Endothelial cell of umbilical vein (primary cell): ENCODE measurements around the gene INTS11.

Source experiments
- EZH2 ChIP-seq: IDR thresholded peaks from 2 replicates; pipeline ENCODE4 v1.6.1; 2012; ENCODE audit warnings: borderline replicate concordance, low read depth, mild to moderate bottlenecking, moderate library complexity, low read length, inconsistent platforms; ENCODE audit not compliant: severe bottlenecking
- GATA2 ChIP-seq: IDR thresholded peaks from 2 replicates; pipeline ENCODE4 v1.7.0; 2011; ENCODE audit warnings: low read depth, mild to moderate bottlenecking, moderate library complexity, mixed read lengths, low read length; ENCODE audit not compliant: insufficient read length, insufficient read depth
- POLR2A ChIP-seq: IDR thresholded peaks from 2 replicates; pipeline ENCODE4 v1.6.1; 2012; ENCODE audit warnings: low read depth, mild to moderate bottlenecking, control low read depth, low read length
- POLR2AphosphoS5 ChIP-seq: IDR thresholded peaks from 2 replicates; pipeline ENCODE4 v1.6.1; 2012; ENCODE audit warnings: low read depth, mild to moderate bottlenecking, control low read depth, low read length, moderate library complexity; ENCODE audit not compliant: insufficient read depth
- TF ChIP-seq, protein P1 (sequence below): IDR thresholded peaks from 2 replicates; pipeline ENCODE4 v1.6.1; 2011; ENCODE audit not compliant: insufficient read depth, insufficient read length
- TF ChIP-seq, protein P2 (sequence below), 2 donors: IDR thresholded peaks; 1 replicate in 1 of 2; 2 replicates in 1 of 2; pipeline ENCODE4 v1.5.1; 2011; ENCODE audit warnings: low read length in 2 of 2, mild to moderate bottlenecking in 2 of 2, moderate library complexity in 2 of 2, control low read depth in 1 of 2, inconsistent platforms in 1 of 2, low read depth in 1 of 2; ENCODE audit not compliant: insufficient read depth in 1 of 2; ENCODE audit errors: extremely low read depth in 1 of 2

DNA sequence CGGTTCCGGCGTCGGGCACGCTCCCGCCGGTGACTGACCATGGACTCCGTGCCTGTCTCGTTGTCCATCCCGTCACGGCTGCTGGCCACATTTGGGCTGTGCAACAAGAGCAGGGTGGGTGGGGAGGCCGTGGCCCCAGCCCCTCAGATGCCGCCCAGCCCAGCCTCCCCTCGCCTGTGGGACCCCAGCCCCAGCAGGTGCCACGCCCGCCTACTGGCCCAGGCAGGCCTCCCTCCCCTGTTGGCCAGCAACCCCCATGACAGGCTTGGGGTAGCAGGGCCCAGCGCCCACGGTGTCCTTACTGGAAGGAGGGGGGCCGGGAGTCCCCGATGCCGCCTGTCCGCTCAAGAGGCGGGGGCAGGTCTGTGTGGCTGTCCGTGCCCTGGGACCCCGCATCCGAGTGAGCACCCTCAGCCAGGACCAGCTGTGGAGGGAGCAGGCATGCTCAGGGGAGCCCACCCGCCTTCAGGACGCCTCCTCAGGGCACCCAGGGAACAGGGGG, 17.7 kb upstream of the INTS11 start:
- TF ChIP-seq, protein P1, sequence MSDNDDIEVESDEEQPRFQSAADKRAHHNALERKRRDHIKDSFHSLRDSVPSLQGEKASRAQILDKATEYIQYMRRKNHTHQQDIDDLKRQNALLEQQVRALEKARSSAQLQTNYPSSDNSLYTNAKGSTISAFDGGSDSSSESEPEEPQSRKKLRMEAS = no peak
- TF ChIP-seq POLR2A (no peak), EZH2 (no peak), POLR2AphosphoS5 (no peak), GATA2 (no peak)
- TF ChIP-seq, protein P2, sequence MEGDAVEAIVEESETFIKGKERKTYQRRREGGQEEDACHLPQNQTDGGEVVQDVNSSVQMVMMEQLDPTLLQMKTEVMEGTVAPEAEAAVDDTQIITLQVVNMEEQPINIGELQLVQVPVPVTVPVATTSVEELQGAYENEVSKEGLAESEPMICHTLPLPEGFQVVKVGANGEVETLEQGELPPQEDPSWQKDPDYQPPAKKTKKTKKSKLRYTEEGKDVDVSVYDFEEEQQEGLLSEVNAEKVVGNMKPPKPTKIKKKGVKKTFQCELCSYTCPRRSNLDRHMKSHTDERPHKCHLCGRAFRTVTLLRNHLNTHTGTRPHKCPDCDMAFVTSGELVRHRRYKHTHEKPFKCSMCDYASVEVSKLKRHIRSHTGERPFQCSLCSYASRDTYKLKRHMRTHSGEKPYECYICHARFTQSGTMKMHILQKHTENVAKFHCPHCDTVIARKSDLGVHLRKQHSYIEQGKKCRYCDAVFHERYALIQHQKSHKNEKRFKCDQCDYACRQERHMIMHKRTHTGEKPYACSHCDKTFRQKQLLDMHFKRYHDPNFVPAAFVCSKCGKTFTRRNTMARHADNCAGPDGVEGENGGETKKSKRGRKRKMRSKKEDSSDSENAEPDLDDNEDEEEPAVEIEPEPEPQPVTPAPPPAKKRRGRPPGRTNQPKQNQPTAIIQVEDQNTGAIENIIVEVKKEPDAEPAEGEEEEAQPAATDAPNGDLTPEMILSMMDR (IDR thresholded peaks at IDR 0.05; ENCODE audit: extremely low read depth in 1 of 2, insufficient read depth in 1 of 2, low read depth in 1 of 2, low read length in 2 of 2) = no peak
